H1 (cell line): ENCODE data around the gene ATP6V1A. TPM values are rescaled to one million over a fixed set of nuclear protein-coding genes. Genes with fewer than 3 reads are reported as not detected.

Experiments
- CTCF ChIA-PET: fragments of 300-600 bp; sonication (Branson Sonifier 250); formaldehyde crosslinking; loops from one replicate; lab custom pipeline; 2021; ENCODE audit not compliant: partially characterized antibody; lab: Charles Lee
- POLR2A ChIA-PET: fragments of 300-600 bp; sonication (Branson Sonifier 250); formaldehyde crosslinking; loops from one replicate; lab custom pipeline; 2021; ENCODE audit warnings: inconsistent platforms; ENCODE audit not compliant: partially characterized antibody; lab: Charles Lee
- DNase-seq, 2 experiments: peaks; one replicate each; pipeline versions ENCODE4 v3.0.0 to v3.0.0-alpha.2; 2010 to 2022; ENCODE audit warnings: low spot score in 2 of 2, low read depth in 1 of 2, mixed read lengths in 1 of 2
- FAIRE-seq: peaks from 2 replicates; lab custom pipeline; 2011; peaks lifted over from hg19 to GRCh38; lab: Jason Lieb, UNC
- H2AFZ ChIP-seq: 2 replicates; pipeline ENCODE4 v1.8.1; 2012; ENCODE audit warnings: low read length, inconsistent platforms
- H2AK5ac ChIP-seq: 2 replicates; pipeline ENCODE4 v1.6.1; 2013; ENCODE audit warnings: low read depth, low read length
- H2BK120ac ChIP-seq: replicated peaks from 2 replicates; pipeline ENCODE3; 2013; ENCODE audit warnings: low read depth, low read length, inconsistent platforms
- H2BK12ac ChIP-seq: 2 replicates; pipeline ENCODE4 v1.6.1; 2013; ENCODE audit warnings: low read depth, low read length
- H2BK15ac ChIP-seq: 2 replicates; pipeline ENCODE4 v1.6.1; 2013; ENCODE audit warnings: low read length
- H2BK20ac ChIP-seq: 2 replicates; pipeline ENCODE4 v1.6.1; 2013; ENCODE audit warnings: low read length
- H2BK5ac ChIP-seq: 2 replicates; pipeline ENCODE4 v1.6.1; 2013; ENCODE audit warnings: low read depth, low read length
- H3K14ac ChIP-seq: 2 replicates; pipeline ENCODE4 v1.6.1; 2013; ENCODE audit warnings: inconsistent platforms; ENCODE audit not compliant: insufficient read length
- H3K18ac ChIP-seq: 2 replicates; pipeline ENCODE4 v1.6.1; 2013; ENCODE audit warnings: low read length; ENCODE audit errors: extremely low read depth
- H3K23ac ChIP-seq: 2 replicates; pipeline ENCODE4 v1.6.1; 2013; ENCODE audit warnings: inconsistent platforms; ENCODE audit not compliant: insufficient read length
- H3K23me2 ChIP-seq: 2 replicates; pipeline ENCODE4 v1.6.1; 2013; ENCODE audit warnings: low read depth, low read length
- H3K27ac ChIP-seq: 2 replicates; pipeline ENCODE4 v1.6.1; 2011; ENCODE audit warnings: low read depth, low read length, inconsistent platforms
- H3K27me3 ChIP-seq, 4 experiments: replicated peaks in 1 of 4; 1 replicate in 1 of 4; 2 replicates in 3 of 4; pipeline versions ENCODE4 v1.6.1 to v1.8.1; 2011 to 2013; ENCODE audit warnings: low read length in 3 of 4, mild to moderate bottlenecking in 3 of 4, inconsistent platforms in 2 of 4, mixed read lengths in 2 of 4, moderate library complexity in 1 of 4; ENCODE audit not compliant: control insufficient read depth in 3 of 4, insufficient read depth in 3 of 4; ENCODE audit errors: extremely low read depth in 1 of 4
- H3K36me3 ChIP-seq, 4 experiments: 2 replicates each; pipeline versions ENCODE4 v1.6.1 to v1.8.1; 2011 to 2013; ENCODE audit warnings: mild to moderate bottlenecking in 4 of 4, low read length in 3 of 4, moderate library complexity in 2 of 4, control low read depth in 1 of 4, inconsistent platforms in 1 of 4; ENCODE audit not compliant: insufficient read depth in 4 of 4, control insufficient read depth in 2 of 4
- H3K4ac ChIP-seq: replicated peaks from 2 replicates; pipeline ENCODE3; 2013; ENCODE audit warnings: low read length, low read depth, mixed read lengths, inconsistent platforms; ENCODE audit not compliant: insufficient read length
- H3K4me1 ChIP-seq, 4 experiments: replicated peaks in 1 of 4; 1 replicate in 1 of 4; 2 replicates in 3 of 4; pipeline versions ENCODE4 v1.6.1 to v1.8.1; 2011 to 2013; ENCODE audit warnings: low read length in 3 of 4, inconsistent platforms in 2 of 4, mixed read lengths in 1 of 4; ENCODE audit not compliant: insufficient read depth in 4 of 4, control insufficient read depth in 3 of 4
- H3K4me2 ChIP-seq, 2 experiments: 2 replicates each; pipeline versions ENCODE4 v1.6.1 to v1.8.1; 2011 to 2013; ENCODE audit warnings: low read depth in 2 of 2, low read length in 2 of 2, control low read depth in 1 of 2, inconsistent platforms in 1 of 2, mild to moderate bottlenecking in 1 of 2; ENCODE audit not compliant: insufficient read depth in 1 of 2
- H3K4me3 ChIP-seq, 4 experiments: fragments of 200-600, 300-600 bp in 1 of 4; sonication (generic), shearing (Covaris generic), sonication (Bioruptor Twin) in 1 of 4; 2 replicates each; pipeline versions ENCODE4 v1.5.1 to v1.8.1; 2011 to 2016; ENCODE audit warnings: low read length in 4 of 4, low read depth in 3 of 4, control low read depth in 2 of 4, inconsistent platforms in 2 of 4, mild to moderate bottlenecking in 2 of 4, mixed read lengths in 1 of 4, moderate library complexity in 1 of 4; ENCODE audit not compliant: insufficient read depth in 2 of 4; ENCODE audit errors: extremely low read depth in 1 of 4
- H3K56ac ChIP-seq: replicated peaks from 2 replicates; pipeline ENCODE3; 2013; ENCODE audit warnings: low read depth, mild to moderate bottlenecking, mixed read lengths, low read length, inconsistent platforms; ENCODE audit not compliant: insufficient read length
- H3K79me1 ChIP-seq: 2 replicates; pipeline ENCODE4 v1.6.1; 2013; ENCODE audit warnings: low read depth, low read length, control low read depth
- H3K79me2 ChIP-seq, 2 experiments: 2 replicates each; pipeline versions ENCODE4 v1.6.1 to v1.8.1; 2012 to 2013; ENCODE audit warnings: low read length in 2 of 2, mild to moderate bottlenecking in 2 of 2, inconsistent platforms in 1 of 2; ENCODE audit not compliant: insufficient read depth in 2 of 2, control insufficient read depth in 1 of 2
- H3K9ac ChIP-seq, 4 experiments: replicated peaks in 1 of 4; 1 replicate in 1 of 4; 2 replicates in 3 of 4; pipeline versions ENCODE4 v1.6.1 to v1.8.1; 2011 to 2013; ENCODE audit warnings: low read depth in 3 of 4, low read length in 3 of 4, control low read depth in 2 of 4, mild to moderate bottlenecking in 2 of 4, moderate library complexity in 2 of 4, inconsistent platforms in 1 of 4; ENCODE audit errors: extremely low read depth in 1 of 4
- H3K9me3 ChIP-seq, 2 experiments: 2 replicates each; pipeline versions ENCODE4 v1.6.1 to v1.8.1; 2012 to 2013; ENCODE audit warnings: mild to moderate bottlenecking in 2 of 2, moderate library complexity in 2 of 2, control low read depth in 1 of 2, inconsistent platforms in 1 of 2, low read depth in 1 of 2, low read length in 1 of 2, mixed read lengths in 1 of 2; ENCODE audit not compliant: insufficient read depth in 2 of 2
- H4K20me1 ChIP-seq, 2 experiments: replicated peaks in 1 of 2; 2 replicates each; pipeline versions ENCODE3 to v1.8.1; 2011 to 2013; ENCODE audit warnings: inconsistent platforms in 2 of 2, low read length in 2 of 2, mild to moderate bottlenecking in 1 of 2; ENCODE audit not compliant: insufficient read depth in 2 of 2, control insufficient read depth in 1 of 2
- H4K5ac ChIP-seq: 2 replicates; pipeline ENCODE4 v1.6.1; 2013; ENCODE audit warnings: low read length, low read depth, mixed read lengths, inconsistent platforms; ENCODE audit not compliant: insufficient read length
- H4K8ac ChIP-seq: 2 replicates; pipeline ENCODE4 v1.8.0; 2013; ENCODE audit warnings: mild to moderate bottlenecking, moderate library complexity, low read length, inconsistent platforms; ENCODE audit not compliant: insufficient read depth; ENCODE audit errors: extremely low read depth
- H4K91ac ChIP-seq: replicated peaks from 2 replicates; pipeline ENCODE3; 2013; ENCODE audit warnings: low read length, mixed read lengths, inconsistent platforms; ENCODE audit not compliant: insufficient read length
- ATF3 ChIP-seq: IDR thresholded peaks from 2 replicates; pipeline ENCODE4 v1.6.1; 2011; ENCODE audit warnings: low read depth, mild to moderate bottlenecking, low read length; ENCODE audit not compliant: insufficient read depth
- POLR2AphosphoS5 ChIP-seq: IDR thresholded peaks from 2 replicates; pipeline ENCODE4 v1.6.1; 2011; ENCODE audit warnings: low read depth, low read length
- RNF2 ChIP-seq: fragments of 200-900, 300-1000 bp; sonication (generic); IDR thresholded peaks from 2 replicates; pipeline ENCODE4 v1.7.1; 2016; ENCODE audit warnings: borderline replicate concordance, low read depth, mild to moderate bottlenecking, antibody characterized with exemption, low read length; ENCODE audit not compliant: poor library complexity, severe bottlenecking; ENCODE audit errors: missing control alignments
- TEAD4 ChIP-seq: IDR thresholded peaks from 2 replicates; pipeline ENCODE4 v1.6.1; 2012; ENCODE audit warnings: low read depth, low read length, inconsistent platforms, mixed read lengths
- YY1 ChIP-seq: IDR thresholded peaks from 2 replicates; pipeline ENCODE4 v1.6.1; 2011; ENCODE audit warnings: low read depth, mild to moderate bottlenecking, low read length
- ZNF274 ChIP-seq: IDR thresholded peaks from 2 replicates; pipeline ENCODE4 v1.7.0; 2012; ENCODE audit warnings: low read length, borderline replicate concordance; ENCODE audit errors: extremely low read depth
- WGBS, 2 experiments: shearing (Covaris generic) in 1 of 2; methylation state at CpG; one replicate each; pipeline versions ENCODE4 v1.1.6 to v1.1.7; 2013 to 2015; ENCODE audit warnings: low lambda C conversion rate in 2 of 2, mixed read lengths in 2 of 2, inconsistent platforms in 1 of 2, low coverage in 1 of 2, missing lambda C conversion rate in 1 of 2; ENCODE audit not compliant: insufficient replicate concordance in 2 of 2, insufficient coverage in 1 of 2, insufficient read length in 1 of 2; ENCODE audit errors: extremely low coverage in 1 of 2, missing lambda C conversion rate in 1 of 2; 5-methylcytosine and 5-hydroxymethylcytosine counted together
- polyA plus RNA-seq, 7 experiments: library from polyadenylated mRNA; depleted of rRNA in 3 of 7; stranded (reverse) in 5 of 7; unstranded in 2 of 7; fragments of >200 nt in 5 of 7; fragments of 200-250 nt in 2 of 7; gene quantifications; 1 replicate in 5 of 7; 2 replicates in 1 of 7; 4 replicates in 1 of 7; pipeline versions ENCODE4 v1.2.1 to v1.2.3, GENCODE V29; 2011 to 2013; ENCODE audit warnings: missing spikeins in 2 of 7, mixed read lengths in 2 of 7
- total RNA-seq: library from RNA; stranded (reverse); fragmentation: NEBNext Ultra II Directional; extraction: Animal tissue kit (Norgen Biotek cat#: 25700); gene quantifications from 2 replicates; pipeline ENCODE4 v1.2.1, GENCODE V29; 2021

Gene ATP6V1A
- total and polyA plus RNA-seq, 2 of the 8 experiments (the other 6 are each of a cell fraction or from before 2014, with no cell fraction given): 15.4 to 90.9 TPM

GRCh38 chr3:113714702-113715101, 32.1 kb upstream of the ATP6V1A start:
- Histone ChIP-seq H4K5ac (no peak overlapping the region), H3K79me1 (no peaks in the 10 kb centered on the region), H2BK120ac (no peak overlapping the region), H3K18ac (no peak overlapping the region), H2AK5ac (no peak overlapping the region), H3K27ac (no peak overlapping the region), H3K4me1 (no peaks in the 10 kb centered on the region), H4K8ac (no peak overlapping the region), H3K4me3 (no peak overlapping the region), H2BK12ac (no peak overlapping the region), H3K56ac (no peak overlapping the region), H2BK5ac (no peak overlapping the region), H2BK15ac (no peak overlapping the region), H3K79me2 (no peaks in the 10 kb centered on the region), H2BK20ac (no peak overlapping the region), H4K91ac (no peak overlapping the region), H3K36me3 (peaks cover 0 to 24% (median 2%) of the 10 kb centered on the region in 4 experiments; a peak in 3 of 8 replicates), H3K14ac (no peak overlapping the region), H2AFZ (no peak overlapping the region), H3K4ac (no peak overlapping the region), H4K20me1 (no peaks in the 10 kb centered on the region), H3K23me2 (no peaks in the 10 kb centered on the region), H3K9me3 (no peaks in the 10 kb centered on the region), H3K9ac (no peak overlapping the region), H3K23ac (no peak overlapping the region), H3K27me3 (peaks cover 0 to 1% (median 0%) of the 10 kb centered on the region in 4 experiments; a peak in 1 of 7 replicates), H3K4me2 (no peak overlapping the region)
- DNase-seq (no peak), FAIRE-seq (no peak)
- CTCF ChIA-PET: interaction anchor here (0.9 to 1.2 kb wide), 2 partner anchors 15 to 18 kb away, joined by 3 read pairs; no protein-coding TSS in a partner anchor
- POLR2A ChIA-PET: interaction anchor here (0.7 to 1.9 kb wide), 4 partner anchors 9 to 21 kb away, joined by 3 to 10 read pairs (median 5); partner anchors contain the start of gene USF3
- 86% methylated on average over 1 of the region's 1 CpG; no CpG with 5 or more reads in 1 of the 2 experiments for WGBS, 2 experiments
- TF ChIP-seq POLR2AphosphoS5 (no peak), ATF3 (no peak), YY1 (no peak), ZNF274 (no peak), TEAD4 (no peak), RNF2 (no peak)
